ENCODE data around the gene REL. TPM values are rescaled to one million over a fixed set of nuclear protein-coding genes. Genes with fewer than 3 reads are reported as not detected.

REL gene
- total RNA-seq, 1 experiment from 2014 or later: 10.2 TPM

DNA sequence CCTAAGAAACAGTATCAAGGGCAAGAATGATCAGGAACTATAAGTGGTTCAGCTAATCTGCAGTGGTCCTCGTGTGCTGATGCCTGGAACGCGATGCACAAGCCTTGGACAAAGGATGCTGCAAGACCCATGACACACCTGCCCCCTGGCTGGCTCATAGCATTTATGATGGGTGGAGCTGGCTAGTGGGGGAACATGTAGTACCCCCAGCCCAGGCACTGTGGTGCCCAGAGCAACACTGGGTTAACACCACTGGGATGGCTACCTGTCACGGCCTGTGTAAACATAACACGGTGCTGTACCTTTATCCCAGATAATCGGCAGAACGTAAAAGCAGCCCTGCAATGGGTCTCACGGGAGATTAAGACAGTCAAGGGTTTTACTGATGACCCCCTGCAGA is 75.8 kb downstream of the REL start:
- Histone ChIP-seq H3K4me1 (ENCODE audit: control insufficient read depth in 1 of 2, insufficient read depth in 2 of 2, low read length in 2 of 2) (peaks cover 0 to 3% of the 10 kb centered on the region in 2 experiments; a peak in 1 of 4 replicates), H3K79me2 (ENCODE audit: insufficient read depth, low read length) (no peaks in the 10 kb centered on the region), H3K9me2 (ENCODE audit: insufficient read depth) (no peaks in the 10 kb centered on the region), H2AFZ (ENCODE audit: low read depth, low read length, poor library complexity, severe bottlenecking) (no peak overlapping the region), H3K27me3 (ENCODE audit: insufficient read depth, low read length) (no peaks in the 10 kb centered on the region), H3K9ac (ENCODE audit: low read length) (no peak overlapping the region), H3K4me3 (replicated peaks in 1 of 2; ENCODE audit: low read depth in 1 of 2, low read length in 2 of 2) (no peak overlapping the region), H3K27ac (ENCODE audit: low read depth, low read length) (no peak overlapping the region), H3K4me2 (ENCODE audit: low read length) (no peak overlapping the region), H3K9me3 (ENCODE audit: control insufficient read depth in 1 of 2, insufficient read depth in 1 of 2, low read depth in 1 of 2, low read length in 2 of 2) (no peaks in the 10 kb centered on the region), H4K20me1 (ENCODE audit: insufficient read depth) (no peaks in the 10 kb centered on the region), H3K36me3 (ENCODE audit: control insufficient read depth in 1 of 2, insufficient read depth in 2 of 2, low read length in 2 of 2) (no peaks in the 10 kb centered on the region)
- TF ChIP-seq POLR2A (IDR thresholded peaks at IDR 0.05; ENCODE audit: borderline replicate concordance, extremely low read depth, insufficient read depth, insufficient read length) (no peak), FOSL1 (IDR thresholded peaks at IDR 0.05; ENCODE audit: low read depth) (no peak), SRF (IDR thresholded peaks at IDR 0.05; ENCODE audit: low read depth) (no peak), SP1 (IDR thresholded peaks at IDR 0.05; ENCODE audit: low read depth) (no peak), YY1 (IDR thresholded peaks at IDR 0.05; ENCODE audit: extremely low read depth, insufficient replicate concordance, low read depth, low read length) (no peak), EZH2phosphoT487 (IDR thresholded peaks at IDR 0.05; ENCODE audit: borderline replicate concordance) (no peak), EGR1 (IDR thresholded peaks at IDR 0.05; ENCODE audit: low read depth) (no peak), JUND (IDR thresholded peaks at IDR 0.05) (no peak), RAD21 (IDR thresholded peaks at IDR 0.05; ENCODE audit: low read depth) (no peak), EZH2 (IDR thresholded peaks at IDR 0.05) (no peak), ELF1 (IDR thresholded peaks at IDR 0.05; ENCODE audit: borderline replicate concordance, low read depth) (no peak), CEBPB (IDR thresholded peaks at IDR 0.05; ENCODE audit: low read depth) (no peak), POLR2AphosphoS5 (IDR thresholded peaks at IDR 0.05; ENCODE audit: low read depth, low read length) (no peak), CBX3 (IDR thresholded peaks at IDR 0.05; ENCODE audit: low read depth) (no peak), ZFX (IDR thresholded peaks at IDR 0.05) (no peak)
- TF ChIP-seq, protein P1, sequence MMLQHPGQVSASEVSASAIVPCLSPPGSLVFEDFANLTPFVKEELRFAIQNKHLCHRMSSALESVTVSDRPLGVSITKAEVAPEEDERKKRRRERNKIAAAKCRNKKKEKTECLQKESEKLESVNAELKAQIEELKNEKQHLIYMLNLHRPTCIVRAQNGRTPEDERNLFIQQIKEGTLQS (IDR thresholded peaks at IDR 0.05): no peak
- TF ChIP-seq, protein P2, sequence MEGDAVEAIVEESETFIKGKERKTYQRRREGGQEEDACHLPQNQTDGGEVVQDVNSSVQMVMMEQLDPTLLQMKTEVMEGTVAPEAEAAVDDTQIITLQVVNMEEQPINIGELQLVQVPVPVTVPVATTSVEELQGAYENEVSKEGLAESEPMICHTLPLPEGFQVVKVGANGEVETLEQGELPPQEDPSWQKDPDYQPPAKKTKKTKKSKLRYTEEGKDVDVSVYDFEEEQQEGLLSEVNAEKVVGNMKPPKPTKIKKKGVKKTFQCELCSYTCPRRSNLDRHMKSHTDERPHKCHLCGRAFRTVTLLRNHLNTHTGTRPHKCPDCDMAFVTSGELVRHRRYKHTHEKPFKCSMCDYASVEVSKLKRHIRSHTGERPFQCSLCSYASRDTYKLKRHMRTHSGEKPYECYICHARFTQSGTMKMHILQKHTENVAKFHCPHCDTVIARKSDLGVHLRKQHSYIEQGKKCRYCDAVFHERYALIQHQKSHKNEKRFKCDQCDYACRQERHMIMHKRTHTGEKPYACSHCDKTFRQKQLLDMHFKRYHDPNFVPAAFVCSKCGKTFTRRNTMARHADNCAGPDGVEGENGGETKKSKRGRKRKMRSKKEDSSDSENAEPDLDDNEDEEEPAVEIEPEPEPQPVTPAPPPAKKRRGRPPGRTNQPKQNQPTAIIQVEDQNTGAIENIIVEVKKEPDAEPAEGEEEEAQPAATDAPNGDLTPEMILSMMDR (IDR thresholded peaks at IDR 0.05 in 2 of 3, conservative IDR thresholded peaks at IDR 0.05 in 1 of 3; ENCODE audit: borderline replicate concordance in 1 of 3, insufficient read depth in 1 of 3, low read depth in 2 of 3, low read length in 2 of 3): no peak
- POLR2A ChIA-PET: no interaction called here
- CTCF ChIA-PET: no interaction called here
- ATAC-seq: no peak
- RAD21 ChIA-PET (ENCODE audit: low non-redundant PET in 1 of 2, low total read pairs in 2 of 2, uncharacterized antibody in 2 of 2, unreplicated experiment in 2 of 2): no interaction called here
- no TSS peak for BruUV-seq (replicated peaks)
- no peak for DNase-seq (ENCODE audit: low read depth, low spot score)
- intact Hi-C loops (cut with micrococcal nuclease): no loop called here
